Neural progenitor cell (in vitro differentiated cells): ENCODE measurements around the gene RAI1. TPM values are rescaled to one million over a fixed set of nuclear protein-coding genes. Genes with fewer than 3 reads are reported as not detected.
"Not testable (repeated sequence)": the region's sequence is repeated elsewhere in the genome, so short reads cannot be mapped to it uniquely, and the experiment has no call there.

Experiments
- DNase-seq: peaks from one replicate; pipeline ENCODE4 v3.0.0-alpha.2; 2016; ENCODE audit warnings: low spot score
- H2AFZ ChIP-seq: fragments of 200-600 bp; sonication (generic); replicated peaks from 2 replicates; pipeline ENCODE4 v1.6.1; 2016; ENCODE audit warnings: antibody characterized with exemption
- H3F3A ChIP-seq: fragments of 200-600 bp; sonication (generic); 2 replicates; pipeline ENCODE4 v1.6.1; 2016; ENCODE audit warnings: antibody characterized with exemption, low read depth
- H3K27ac ChIP-seq: fragments of 200-600 bp; sonication (generic); 2 replicates; pipeline ENCODE4 v1.5.1; 2016; ENCODE audit warnings: mild to moderate bottlenecking
- H3K27me3 ChIP-seq: fragments of 200-600 bp; sonication (generic); 2 replicates; pipeline ENCODE4 v1.6.1; 2016; ENCODE audit warnings: mild to moderate bottlenecking, moderate library complexity
- H3K36me3 ChIP-seq: fragments of 200-600 bp; sonication (generic); 2 replicates; pipeline ENCODE4 v1.5.1; 2016
- H3K4me1 ChIP-seq: fragments of 200-600 bp; sonication (generic); 2 replicates; pipeline ENCODE4 v1.6.1; 2016; ENCODE audit warnings: mixed run types
- H3K4me2 ChIP-seq: fragments of 200-600 bp; sonication (generic); 2 replicates; pipeline ENCODE4 v1.6.1; 2016
- H3K4me3 ChIP-seq: fragments of 200-600 bp; sonication (generic); 2 replicates; pipeline ENCODE4 v1.5.1; 2016
- H3K79me2 ChIP-seq: fragments of 200-600 bp; sonication (generic); 2 replicates; pipeline ENCODE4 v1.6.1; 2016; ENCODE audit warnings: low read depth
- H3K9ac ChIP-seq: fragments of 200-600 bp; sonication (generic); 2 replicates; pipeline ENCODE4 v1.6.1; 2016
- H3K9me3 ChIP-seq: fragments of 200-600 bp; sonication (generic); 2 replicates; pipeline ENCODE4 v1.5.1; 2016; ENCODE audit warnings: low read depth
- H4K20me1 ChIP-seq: fragments of 200-600 bp; sonication (generic); 2 replicates; pipeline ENCODE4 v1.6.1; 2016; ENCODE audit warnings: low read depth
- H3K27ac Mint-ChIP-seq: 3 replicates; pipeline ENCODE4 v1.8.0; 2021; ENCODE audit warnings: mixed read lengths
- H3K27me3 Mint-ChIP-seq: 2 replicates; pipeline ENCODE4 v1.8.0; 2022; ENCODE audit warnings: low read depth, mild to moderate bottlenecking, inconsistent platforms, moderate library complexity, mixed read lengths; ENCODE audit not compliant: insufficient read depth
- H3K36me3 Mint-ChIP-seq: 3 replicates; pipeline ENCODE4 v1.8.0; 2021; ENCODE audit warnings: mixed read lengths
- H3K4me1 Mint-ChIP-seq: 3 replicates; pipeline ENCODE4 v1.8.0; 2021; ENCODE audit warnings: mixed read lengths
- H3K4me3 Mint-ChIP-seq: 3 replicates; pipeline ENCODE4 v1.8.0; 2021; ENCODE audit warnings: mild to moderate bottlenecking, moderate library complexity, mixed read lengths
- H3K9me3 Mint-ChIP-seq: 3 replicates; pipeline ENCODE4 v1.8.0; 2020; ENCODE audit warnings: mixed read lengths
- CTCF ChIP-seq: fragments of 200-600 bp; sonication (generic); IDR thresholded peaks from 2 replicates; pipeline ENCODE4 v1.5.1; 2017; ENCODE audit warnings: antibody characterized with exemption, mild to moderate bottlenecking
- EZH2 ChIP-seq: fragments of 200-600 bp; sonication (generic); IDR thresholded peaks from 2 replicates; pipeline ENCODE4 v1.6.1; 2017; ENCODE audit warnings: antibody characterized with exemption, mild to moderate bottlenecking, moderate library complexity
- EZH2phosphoT487 ChIP-seq: fragments of 200-600 bp; sonication (generic); IDR thresholded peaks from 2 replicates; pipeline ENCODE4 v1.6.1; 2017; ENCODE audit warnings: antibody characterized with exemption
- total RNA-seq: library from RNA; depleted of rRNA; stranded (reverse); fragments of >200 nt; gene quantifications from 2 replicates; pipeline ENCODE4 v1.2.3, GENCODE V29; 2015; ENCODE audit warnings: low replicate concordance

The RAI1 gene
- total RNA-seq, 1 donor from 2014 or later: 27.4 TPM

DNA sequence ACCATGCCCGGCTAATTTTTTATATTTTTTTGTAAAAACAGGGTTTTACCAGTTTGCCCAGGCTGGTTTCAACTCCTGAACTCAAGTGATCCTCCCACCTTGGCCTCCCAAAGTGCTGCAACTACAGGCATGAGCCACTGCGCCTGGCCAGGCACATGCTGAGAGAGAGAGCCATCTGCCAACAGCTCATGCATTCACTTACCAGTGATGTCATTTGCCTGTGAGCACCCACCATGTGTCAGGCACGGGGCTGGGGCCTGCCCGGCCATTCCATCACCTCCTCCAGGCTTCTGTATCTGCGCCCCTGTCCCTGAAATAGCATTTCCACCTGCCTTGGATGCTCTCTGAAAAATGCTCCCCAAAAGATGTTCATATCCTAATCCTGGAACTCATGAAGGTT lies 46.1 kb upstream of the RAI1 start:
- Mint-ChIP-seq H3K27me3 (peaks cover 6% of the 10 kb centered on the region), H3K4me3 (no peak overlapping the region), H3K36me3 (no peaks in the 10 kb centered on the region), H3K27ac (no peak overlapping the region), H3K9me3 (peaks cover 4% of the 10 kb centered on the region), H3K4me1 (peaks cover 13% of the 10 kb centered on the region)
- H3K9ac ChIP-seq: no peak overlapping the region
- H4K20me1 ChIP-seq: no peaks in the 10 kb centered on the region
- H3K4me1 ChIP-seq: no peaks in the 10 kb centered on the region
- H2AFZ ChIP-seq: no peak overlapping the region
- DNase-seq: no peak
- TF ChIP-seq EZH2phosphoT487: no peak
- TF ChIP-seq CTCF: no peak
- TF ChIP-seq EZH2: no peak
- no peaks in the 10 kb centered on the region for H3K9me3 ChIP-seq
- H3K4me2 ChIP-seq: no peak overlapping the region
- H3F3A ChIP-seq: no peaks in the 10 kb centered on the region
- H3K79me2 ChIP-seq: no peaks in the 10 kb centered on the region
- no peak overlapping the region for H3K27ac ChIP-seq
- H3K36me3 ChIP-seq: no peaks in the 10 kb centered on the region
- no peak overlapping the region for H3K4me3 ChIP-seq
- no peaks in the 10 kb centered on the region for H3K27me3 ChIP-seq

DNA sequence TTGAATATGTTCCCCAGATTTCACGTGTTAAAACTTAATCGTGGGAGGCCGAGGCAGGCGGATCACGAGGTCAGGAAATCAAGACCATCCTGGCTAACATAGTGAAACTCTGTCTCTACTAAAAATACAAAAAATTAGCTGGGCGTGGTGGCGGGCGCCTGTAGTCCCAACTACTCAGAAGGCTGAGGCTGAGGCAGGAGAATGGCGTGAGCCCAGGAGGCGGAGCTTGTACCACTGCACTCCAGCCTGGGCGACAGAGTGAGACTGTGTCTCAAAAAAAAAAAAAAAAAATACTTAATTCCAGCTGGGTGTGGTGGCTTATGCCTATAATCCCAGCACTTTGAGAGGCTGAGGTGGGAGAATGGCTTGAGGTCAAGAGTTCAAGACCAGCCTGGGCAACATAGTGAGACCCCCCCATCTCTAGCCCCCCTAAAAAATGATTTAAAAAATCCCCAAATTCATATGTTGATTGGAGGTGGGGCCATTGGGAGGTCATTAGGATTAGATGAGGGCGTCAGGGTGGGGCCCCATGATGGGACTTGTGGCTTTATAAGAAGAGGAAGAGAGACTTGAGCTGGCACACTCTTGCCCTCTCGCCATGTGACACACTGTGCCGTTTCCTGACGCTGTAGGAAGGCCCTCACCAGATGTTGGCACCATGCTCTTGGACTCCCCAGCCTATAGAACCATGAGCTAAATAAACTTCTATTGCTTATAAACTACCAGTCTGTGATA lies 45.6 kb upstream of the RAI1 start:
- H3K36me3 ChIP-seq, H3K9me3 ChIP-seq, H3K4me2 ChIP-seq, DNase-seq, H3K4me1 ChIP-seq, H3F3A ChIP-seq, H4K20me1 ChIP-seq, H3K9ac ChIP-seq, H3K4me3 ChIP-seq, H3K9me3 Mint-ChIP-seq, H3K27ac ChIP-seq, H3K27me3 ChIP-seq, H3K4me3 Mint-ChIP-seq, H3K27me3 Mint-ChIP-seq, H3K36me3 Mint-ChIP-seq, H3K27ac Mint-ChIP-seq, H2AFZ ChIP-seq, H3K79me2 ChIP-seq: not testable (repeated sequence)
- H3K4me1 Mint-ChIP-seq: peaks cover 13% of the 10 kb centered on the region

DNA sequence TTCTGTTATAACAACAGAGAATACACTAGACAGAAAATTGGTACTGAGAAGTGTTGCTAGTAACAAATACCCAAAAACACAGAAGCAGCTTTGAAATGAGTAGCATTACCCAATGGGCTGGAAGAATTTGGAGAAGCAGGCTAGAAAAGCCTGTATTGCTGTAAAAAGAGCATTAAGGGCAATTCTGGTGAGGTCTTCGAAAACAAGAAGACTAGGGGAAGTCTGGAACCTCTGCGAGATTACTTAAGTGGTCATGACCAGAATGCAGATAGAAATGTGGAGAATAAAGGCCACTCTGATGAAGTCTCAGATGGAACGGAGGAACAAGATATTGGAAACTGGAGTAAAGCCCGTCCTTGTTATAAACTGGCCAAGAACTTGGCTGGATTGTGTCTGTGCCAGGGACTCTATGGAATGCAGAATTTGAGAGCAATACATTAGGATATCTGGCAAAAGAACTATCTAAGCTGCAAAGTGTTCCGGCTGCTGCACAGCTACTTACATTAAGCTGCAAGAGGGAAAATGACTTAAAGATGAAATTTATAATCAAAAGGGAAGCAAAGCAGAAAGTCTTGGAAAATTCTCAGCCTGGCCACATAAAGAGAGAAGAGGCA lies 44.9 kb upstream of the RAI1 start:
- Histone ChIP-seq H3K9me3 (no peaks in the 10 kb centered on the region), H3K4me3 (no peak overlapping the region), H4K20me1 (no peaks in the 10 kb centered on the region), H3K27ac (no peak overlapping the region), H3K4me1 (no peaks in the 10 kb centered on the region), H3K79me2 (no peaks in the 10 kb centered on the region), H2AFZ (no peak overlapping the region), H3F3A (no peaks in the 10 kb centered on the region), H3K9ac (no peak overlapping the region), H3K27me3 (no peaks in the 10 kb centered on the region), H3K4me2 (no peak overlapping the region), H3K36me3 (no peaks in the 10 kb centered on the region)
- no peak for DNase-seq
- Mint-ChIP-seq H3K4me3 (no peak overlapping the region), H3K9me3 (peaks cover 4% of the 10 kb centered on the region), H3K27me3 (peaks cover 6% of the 10 kb centered on the region), H3K27ac (no peak overlapping the region), H3K36me3 (no peaks in the 10 kb centered on the region), H3K4me1 (peaks cover 14% of the 10 kb centered on the region)
- TF ChIP-seq EZH2 (no peak), EZH2phosphoT487 (no peak), CTCF (no peak)

DNA sequence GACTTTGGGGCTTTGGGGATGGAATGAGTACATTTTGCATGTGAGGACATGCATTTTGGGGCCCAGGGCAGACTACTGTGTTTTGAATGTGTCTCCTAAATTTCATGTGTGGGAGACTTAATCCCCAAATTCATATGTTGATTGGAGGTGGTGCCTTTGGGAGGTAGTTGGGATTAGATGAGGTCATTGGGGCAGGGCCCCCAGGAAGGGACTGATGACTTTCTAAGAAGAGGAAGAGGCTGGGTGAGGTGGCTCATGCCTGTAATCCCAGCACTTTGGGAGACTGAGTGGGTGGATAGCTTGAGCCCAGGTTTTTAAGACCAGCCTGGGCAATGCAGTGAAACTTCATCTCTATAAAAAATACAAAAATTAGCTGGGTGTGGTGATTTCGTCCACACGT lies 42.8 kb upstream of the RAI1 start:
- no peak overlapping the region for H3K9ac ChIP-seq
- TF ChIP-seq EZH2: no peak
- TF ChIP-seq EZH2phosphoT487: no peak
- no peak for TF ChIP-seq CTCF
- DNase-seq: no peak
- Mint-ChIP-seq H3K4me3 (no peak overlapping the region), H3K27ac (no peak overlapping the region), H3K27me3 (peaks cover 2% of the 10 kb centered on the region), H3K4me1 (peaks cover 10% of the 10 kb centered on the region), H3K9me3 (no peaks in the 10 kb centered on the region), H3K36me3 (no peaks in the 10 kb centered on the region)
- H3K27ac ChIP-seq: no peak overlapping the region
- no peaks in the 10 kb centered on the region for H3K9me3 ChIP-seq
- H3F3A ChIP-seq: no peaks in the 10 kb centered on the region
- H3K27me3 ChIP-seq: no peaks in the 10 kb centered on the region
- H3K79me2 ChIP-seq: no peaks in the 10 kb centered on the region
- no peak overlapping the region for H3K4me3 ChIP-seq
- H3K4me2 ChIP-seq: no peak overlapping the region
- H3K4me1 ChIP-seq: no peaks in the 10 kb centered on the region
- no peaks in the 10 kb centered on the region for H3K36me3 ChIP-seq
- no peaks in the 10 kb centered on the region for H4K20me1 ChIP-seq
- no peak overlapping the region for H2AFZ ChIP-seq

- H3K27ac ChIP-seq, DNase-seq: not testable (repeated sequence)
These were observed 41.5 kb upstream of the RAI1 start for GRCh38 chr17:17639661-17640270.

More at GRCh38 chr17:17639661-17640270, 41.5 kb upstream of the RAI1 start:
- H3K4me2 ChIP-seq, H3K79me2 ChIP-seq, H3K27me3 ChIP-seq, H3K9me3 Mint-ChIP-seq, H3K4me1 Mint-ChIP-seq, H2AFZ ChIP-seq, H3K4me3 ChIP-seq, H3K36me3 ChIP-seq, H3K4me3 Mint-ChIP-seq, H3K9ac ChIP-seq, H3F3A ChIP-seq, H3K36me3 Mint-ChIP-seq, H3K9me3 ChIP-seq, H3K27ac Mint-ChIP-seq, H4K20me1 ChIP-seq, H3K27me3 Mint-ChIP-seq, H3K4me1 ChIP-seq: not testable (repeated sequence)
